IMR-90 (cell line): Measurements from ENCODE around the gene PHACTR2.

Experiments used
- CEBPB ChIP-seq: IDR thresholded peaks from 2 replicates; pipeline ENCODE4 v1.6.1; 2012; ENCODE audit warnings: low read depth, low read length, improper control_type of control experiment
- MAZ ChIP-seq: IDR thresholded peaks from 2 replicates; pipeline ENCODE4 v1.6.1; 2012; ENCODE audit warnings: low read depth, mild to moderate bottlenecking, low read length, improper control_type of control experiment, moderate library complexity, borderline replicate concordance
- MXI1 ChIP-seq: IDR thresholded peaks from 2 replicates; pipeline ENCODE4 v1.6.1; 2012; ENCODE audit warnings: low read depth, mild to moderate bottlenecking, low read length, moderate library complexity, borderline replicate concordance
- POLR2A ChIP-seq: IDR thresholded peaks from 2 replicates; pipeline ENCODE4 v1.6.1; 2012; ENCODE audit warnings: mild to moderate bottlenecking, low read depth, low read length
- RFX5 ChIP-seq: IDR thresholded peaks from 2 replicates; pipeline ENCODE4 v1.8.0; 2012; ENCODE audit warnings: low read depth, mild to moderate bottlenecking, low read length, moderate library complexity
- TF ChIP-seq, protein P1 (sequence below): conservative IDR thresholded peaks from 2 replicates; pipeline ENCODE4 v1.5.1; 2012; ENCODE audit warnings: mild to moderate bottlenecking, low read depth, low read length, improper control_type of control experiment
- TF ChIP-seq, protein P2 (sequence below): fragments of 150-350 bp; IDR thresholded peaks from 2 replicates; pipeline ENCODE4 v1.6.1; 2017; ENCODE audit warnings: mild to moderate bottlenecking, antibody characterized with exemption, low read length, low read depth

DNA sequence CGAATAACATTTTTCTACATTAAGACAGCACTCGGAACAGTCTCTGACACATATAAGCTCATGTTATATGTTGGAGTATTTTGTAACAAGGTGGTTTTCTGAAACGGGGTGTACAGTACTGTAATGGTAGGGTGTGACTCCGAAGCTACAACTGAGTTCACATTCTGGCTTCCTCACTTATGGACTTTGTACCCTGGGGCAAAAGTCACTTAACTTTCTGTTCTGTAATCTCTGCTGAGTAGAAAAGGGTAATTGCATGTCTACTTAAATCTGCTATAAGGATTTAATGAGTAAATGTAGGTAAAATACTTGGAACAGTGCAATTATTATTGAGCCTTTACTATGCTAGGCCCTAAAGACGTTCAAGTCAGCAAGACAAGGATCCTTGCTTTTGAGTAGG is 160.6 kb downstream of the PHACTR2 start:
- TF ChIP-seq MAZ, result no peak
- TF ChIP-seq, protein P1, sequence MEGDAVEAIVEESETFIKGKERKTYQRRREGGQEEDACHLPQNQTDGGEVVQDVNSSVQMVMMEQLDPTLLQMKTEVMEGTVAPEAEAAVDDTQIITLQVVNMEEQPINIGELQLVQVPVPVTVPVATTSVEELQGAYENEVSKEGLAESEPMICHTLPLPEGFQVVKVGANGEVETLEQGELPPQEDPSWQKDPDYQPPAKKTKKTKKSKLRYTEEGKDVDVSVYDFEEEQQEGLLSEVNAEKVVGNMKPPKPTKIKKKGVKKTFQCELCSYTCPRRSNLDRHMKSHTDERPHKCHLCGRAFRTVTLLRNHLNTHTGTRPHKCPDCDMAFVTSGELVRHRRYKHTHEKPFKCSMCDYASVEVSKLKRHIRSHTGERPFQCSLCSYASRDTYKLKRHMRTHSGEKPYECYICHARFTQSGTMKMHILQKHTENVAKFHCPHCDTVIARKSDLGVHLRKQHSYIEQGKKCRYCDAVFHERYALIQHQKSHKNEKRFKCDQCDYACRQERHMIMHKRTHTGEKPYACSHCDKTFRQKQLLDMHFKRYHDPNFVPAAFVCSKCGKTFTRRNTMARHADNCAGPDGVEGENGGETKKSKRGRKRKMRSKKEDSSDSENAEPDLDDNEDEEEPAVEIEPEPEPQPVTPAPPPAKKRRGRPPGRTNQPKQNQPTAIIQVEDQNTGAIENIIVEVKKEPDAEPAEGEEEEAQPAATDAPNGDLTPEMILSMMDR, result no peak
- TF ChIP-seq POLR2A, result no peak
- TF ChIP-seq MXI1, result no peak
- TF ChIP-seq CEBPB, result no peak
- TF ChIP-seq, protein P2, sequence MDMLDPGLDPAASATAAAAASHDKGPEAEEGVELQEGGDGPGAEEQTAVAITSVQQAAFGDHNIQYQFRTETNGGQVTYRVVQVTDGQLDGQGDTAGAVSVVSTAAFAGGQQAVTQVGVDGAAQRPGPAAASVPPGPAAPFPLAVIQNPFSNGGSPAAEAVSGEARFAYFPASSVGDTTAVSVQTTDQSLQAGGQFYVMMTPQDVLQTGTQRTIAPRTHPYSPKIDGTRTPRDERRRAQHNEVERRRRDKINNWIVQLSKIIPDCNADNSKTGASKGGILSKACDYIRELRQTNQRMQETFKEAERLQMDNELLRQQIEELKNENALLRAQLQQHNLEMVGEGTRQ, result no peak
- no peak for TF ChIP-seq RFX5
